ENCODE data around the gene C3. TPM values are rescaled to one million over a fixed set of nuclear protein-coding genes. Genes with fewer than 3 reads are reported as not detected.
"Not testable (repeated sequence)": the region's sequence is repeated elsewhere in the genome, so short reads cannot be mapped to it uniquely, and the experiment has no call there.

Gene C3
- total RNA-seq (under 1 TPM in 1 of 2 donors, not detected in 1; 0.35 TPM), total RNA-seq (0.45 to 0.46 reads per million in 2 donors)

DNA sequence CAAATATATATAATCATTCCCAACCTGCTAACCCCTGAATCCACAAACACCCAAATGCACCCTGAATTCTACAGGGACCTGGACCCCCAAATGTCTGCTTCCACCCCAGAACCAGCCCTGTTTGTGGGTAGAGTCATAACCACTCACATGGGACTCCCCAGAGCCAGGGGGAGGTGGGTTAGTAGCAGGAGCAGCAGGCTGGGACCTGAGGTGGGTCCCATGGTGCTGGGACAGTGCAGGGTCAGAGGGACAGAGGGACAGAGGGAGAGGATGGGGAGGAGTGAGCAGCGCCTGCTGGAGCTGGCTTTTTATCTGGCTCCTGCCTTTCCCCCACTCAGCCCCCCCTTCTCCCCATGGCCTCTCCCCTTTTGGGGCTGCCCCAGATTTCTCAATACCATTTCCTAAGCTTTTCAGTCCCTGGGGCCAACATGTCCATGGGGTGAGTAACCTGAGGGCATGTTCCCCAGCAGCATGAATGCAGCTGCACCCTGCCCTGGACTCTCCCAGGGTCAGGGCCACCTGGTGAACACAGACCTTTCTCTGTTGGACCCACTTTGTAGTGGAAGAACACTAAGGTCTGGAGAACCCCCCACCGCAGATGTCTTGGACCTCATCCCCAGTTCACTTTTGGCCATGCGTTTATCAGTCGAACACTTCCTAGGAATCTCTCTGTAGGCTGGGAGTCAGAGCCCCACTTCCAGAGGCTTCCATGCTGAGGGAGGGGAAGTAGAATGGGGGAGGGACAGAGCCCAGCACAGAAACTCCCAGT, at the start of gene C3:
Gene C3 (minus strand): TSS at position 282 of the 769 bp plus-strand sequence. CDS start 61 bp downstream, at position 221.
- no peak for DNase-seq
- ATAC-seq = no peak
- no peaks in the 10 kb centered on the region for H3K27me3 Mint-ChIP-seq
- no peaks in the 10 kb centered on the region for H3K9me3 ChIP-seq (ENCODE audit: control insufficient read depth, low read length, poor library complexity, severe bottlenecking)
- no peak within 1 kb of the TSS for H3K4me3 Mint-ChIP-seq
- peaks cover 3% of the 10 kb centered on the region for H3K36me3 Mint-ChIP-seq (ENCODE audit: low read depth)
- H3K4me1 Mint-ChIP-seq = peaks cover 23% of the 10 kb centered on the region
- H3K27ac Mint-ChIP-seq = no peak within 1 kb of the TSS

DNA sequence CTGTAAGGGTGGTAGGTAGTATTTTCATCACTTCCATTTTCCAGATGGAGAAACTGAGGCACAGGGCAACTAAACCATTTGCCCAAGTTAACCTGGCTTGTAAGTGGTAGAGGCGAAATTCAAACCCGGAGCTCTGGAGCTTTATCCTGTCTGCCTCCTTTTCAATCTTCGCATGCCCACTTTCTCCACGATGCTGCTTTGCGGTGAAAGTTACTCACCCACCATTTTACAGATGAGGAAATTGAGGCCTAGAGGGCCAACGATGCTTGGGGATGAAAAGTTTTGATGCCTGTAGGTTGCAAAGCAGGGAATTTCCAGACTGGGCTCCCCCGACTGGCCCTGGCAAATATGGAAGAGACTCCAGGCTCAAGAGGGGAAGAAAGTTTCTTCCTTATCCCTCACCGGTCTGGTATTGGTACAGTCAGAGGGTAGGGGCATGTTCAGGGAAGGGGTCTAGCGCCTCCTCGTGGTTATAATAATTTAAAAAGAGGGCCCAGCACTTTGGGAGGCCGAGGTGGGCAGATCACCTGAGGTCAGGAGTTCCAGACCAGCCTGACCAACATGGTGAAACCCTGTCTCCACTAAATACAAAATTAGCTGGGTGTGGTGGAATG, 48.7 kb upstream of the C3 start:
- DNase-seq (no peak), ATAC-seq (no peak)
- Mint-ChIP-seq H3K36me3 (ENCODE audit: low read depth) (no peaks in the 10 kb centered on the region), H3K27ac (peak overlapping the region; percentile 97), H3K27me3 (no peaks in the 10 kb centered on the region), H3K4me3 (no peak overlapping the region), H3K4me1 (peaks cover 47% of the 10 kb centered on the region)
- H3K9me3 ChIP-seq (ENCODE audit: control insufficient read depth, low read length, poor library complexity, severe bottlenecking) = no peaks in the 10 kb centered on the region

DNA sequence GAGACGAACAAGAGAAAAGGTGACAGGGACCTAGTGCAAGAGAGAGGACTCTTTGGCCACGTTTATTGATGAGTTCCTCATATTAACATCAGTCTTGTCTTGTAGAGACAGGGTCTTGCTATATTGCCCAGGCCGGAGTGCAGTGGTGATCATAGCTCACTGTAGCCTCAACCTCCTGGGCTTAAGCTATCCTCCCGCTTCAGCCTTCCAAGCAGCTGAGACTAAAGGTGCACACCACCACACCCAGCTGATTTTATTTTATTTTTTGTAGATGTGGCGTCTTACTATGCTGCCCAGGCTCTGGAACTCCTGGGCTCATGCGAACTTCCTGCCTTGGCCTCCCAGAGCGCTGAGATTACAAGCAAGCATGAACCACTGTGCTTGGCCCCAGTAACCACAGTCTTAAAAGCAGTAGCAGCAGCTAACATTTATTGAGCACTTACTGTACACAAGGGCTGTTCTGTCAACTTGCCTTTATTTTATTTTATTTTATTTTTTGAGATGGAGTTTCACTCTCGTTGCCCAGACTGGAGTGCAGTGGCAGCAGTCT, 47.9 kb upstream of the C3 start:
- H3K9me3 ChIP-seq (ENCODE audit: control insufficient read depth, low read length, poor library complexity, severe bottlenecking) = no peaks in the 10 kb centered on the region
- Mint-ChIP-seq H3K27me3 (no peaks in the 10 kb centered on the region), H3K27ac (peak overlapping the region; percentile 97), H3K36me3 (ENCODE audit: low read depth) (no peaks in the 10 kb centered on the region), H3K4me1 (peaks cover 44% of the 10 kb centered on the region), H3K4me3 (peak overlapping the region; percentile 98)
- no peak for ATAC-seq
- DNase-seq = no peak

DNA sequence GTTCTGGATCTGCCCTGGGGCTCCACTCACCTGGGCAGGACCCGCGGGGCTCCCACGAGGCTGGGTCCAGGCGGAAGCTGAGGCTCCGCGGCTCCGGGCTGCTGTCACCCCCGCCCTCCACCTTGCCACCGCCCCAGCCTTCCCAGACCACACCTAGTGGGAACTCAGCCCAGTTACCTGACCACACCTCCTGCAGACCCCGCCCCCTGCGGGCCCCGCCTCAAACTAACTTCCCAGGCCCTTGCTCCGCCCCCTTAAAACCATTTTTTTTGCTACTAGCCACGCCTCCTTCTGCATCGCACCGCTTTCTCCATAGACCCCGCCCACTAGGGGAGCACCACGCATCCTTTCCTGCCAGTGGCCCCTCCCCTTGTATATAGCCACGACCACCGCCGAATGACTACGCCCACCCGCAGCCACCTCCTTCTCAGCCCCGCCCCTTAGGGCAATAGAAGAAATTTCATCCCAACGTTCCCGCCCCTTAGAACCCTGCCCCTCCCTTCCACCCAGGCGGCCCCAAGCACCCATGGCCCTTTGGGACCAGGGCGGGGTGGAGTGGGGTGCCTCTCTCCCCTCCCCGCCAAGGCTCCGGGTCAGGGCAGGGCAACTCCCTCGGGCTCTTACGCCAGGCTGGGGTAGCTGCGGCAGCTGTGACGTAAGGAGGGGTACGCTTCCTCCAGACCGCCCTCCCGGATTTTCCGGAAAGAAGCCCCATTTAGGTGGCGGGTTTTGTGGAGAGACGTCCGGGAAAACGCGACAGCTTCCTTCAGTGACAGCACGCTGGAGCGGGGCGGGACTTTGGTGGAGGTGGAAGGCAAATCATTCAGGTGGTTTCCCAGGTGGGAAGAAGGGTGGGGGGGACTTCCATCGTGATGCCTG, 47.1 kb upstream of the C3 start, which contains the start of gene SH2D3A:
Gene SH2D3A (minus strand): TSS at position 79 of the 879 bp plus-strand sequence. CDS start 3,687 bp downstream, outside the sequence.
- peak within 1 kb of the TSS; percentile 98 for H3K4me3 Mint-ChIP-seq
- peak; percentile 80 for ATAC-seq
- H3K4me1 Mint-ChIP-seq = peaks cover 44% of the 10 kb centered on the region

DNA sequence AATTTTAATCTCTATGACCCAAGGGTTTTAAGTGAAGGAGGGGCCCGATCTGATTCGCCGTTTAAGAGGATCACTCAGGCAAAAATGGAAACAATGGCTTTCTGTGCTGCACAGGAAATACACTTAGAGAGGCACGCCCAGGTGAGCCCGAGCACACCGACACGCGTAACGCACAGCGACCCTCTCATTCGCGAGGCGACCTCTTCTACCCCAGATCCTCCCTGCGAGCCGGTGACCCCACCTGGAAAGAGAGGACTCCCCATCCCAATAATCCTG, 46.6 kb upstream of the C3 start:
- no peak for DNase-seq
- Mint-ChIP-seq H3K36me3 (ENCODE audit: low read depth) (no peaks in the 10 kb centered on the region), H3K4me3 (peak overlapping the region; percentile 98), H3K27ac (peak overlapping the region; percentile 97), H3K27me3 (no peaks in the 10 kb centered on the region), H3K4me1 (peaks cover 39% of the 10 kb centered on the region)
- peak; percentile 37 for ATAC-seq
- no peaks in the 10 kb centered on the region for H3K9me3 ChIP-seq (ENCODE audit: control insufficient read depth, low read length, poor library complexity, severe bottlenecking)

More for the DNA sequence above, 47.1 kb upstream of the C3 start, which contains the start of gene SH2D3A:
- H3K9me3 ChIP-seq (ENCODE audit: control insufficient read depth, low read length, poor library complexity, severe bottlenecking) = no peaks in the 10 kb centered on the region
- peak; percentile 87 to 93 (median 92) for DNase-seq
- Mint-ChIP-seq H3K27me3 (no peaks in the 10 kb centered on the region), H3K36me3 (ENCODE audit: low read depth) (no peaks in the 10 kb centered on the region), H3K27ac (peak within 1 kb of the TSS; percentile 97)

- H3K4me3 Mint-ChIP-seq = peak overlapping the region; percentile 98
- peaks cover 35% of the 10 kb centered on the region for H3K4me1 Mint-ChIP-seq
- no peaks in the 10 kb centered on the region for H3K36me3 Mint-ChIP-seq (ENCODE audit: low read depth)
- DNase-seq = no peak
- peak overlapping the region; percentile 97 for H3K27ac Mint-ChIP-seq
- no peak for ATAC-seq
- H3K27me3 Mint-ChIP-seq = no peaks in the 10 kb centered on the region
- H3K9me3 ChIP-seq (ENCODE audit: control insufficient read depth, low read length, poor library complexity, severe bottlenecking) = no peaks in the 10 kb centered on the region
These were observed 46.1 kb upstream of the C3 start for GRCh38 chr19:6766357-6767080.

DNA sequence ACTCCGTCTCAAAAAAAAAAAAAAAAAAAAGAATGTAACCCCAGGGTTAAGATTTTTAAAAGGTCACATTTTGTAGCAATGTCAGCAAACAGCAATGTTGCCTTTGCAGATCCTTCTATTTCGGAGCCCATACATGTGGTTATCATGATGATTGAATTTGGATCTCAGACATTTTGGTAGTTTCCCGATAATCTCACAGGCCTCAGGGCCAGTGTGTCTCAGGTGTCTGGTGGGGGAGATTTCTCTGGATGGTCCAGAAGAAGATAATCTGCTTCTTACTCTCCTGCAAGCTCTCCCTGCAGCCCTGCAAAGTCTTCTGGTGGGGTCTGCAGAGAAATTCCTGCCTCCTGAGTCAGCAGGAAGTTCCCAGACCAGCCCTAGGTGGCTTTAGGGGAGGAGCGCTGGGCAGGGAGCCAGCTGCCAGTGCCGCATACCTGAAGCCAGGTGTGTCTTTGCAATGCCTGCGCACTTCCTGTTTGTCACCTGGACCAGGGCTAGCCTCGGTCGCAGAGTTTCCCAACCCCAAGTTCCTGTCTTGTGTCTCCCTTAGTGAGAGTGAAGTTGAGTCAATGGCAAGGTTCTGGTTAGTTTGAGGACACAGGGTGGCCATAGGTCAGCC, 45.4 kb upstream of the C3 start:
- peak in 1 of 3 donors; percentile 27 for DNase-seq

GRCh38 chr19:6762253-6762797, 41.9 kb upstream of the C3 start:
- H3K27ac Mint-ChIP-seq; H3K36me3 Mint-ChIP-seq (ENCODE audit: low read depth); H3K4me3 Mint-ChIP-seq; DNase-seq; H3K27me3 Mint-ChIP-seq; ATAC-seq; H3K9me3 ChIP-seq (ENCODE audit: control insufficient read depth, low read length, poor library complexity, severe bottlenecking): not testable (repeated sequence)
- H3K4me1 Mint-ChIP-seq = peaks cover 20% of the 10 kb centered on the region

More for the DNA sequence above, 45.4 kb upstream of the C3 start:
- no peak for ATAC-seq
- Mint-ChIP-seq H3K27ac (peak overlapping the region; percentile 97), H3K4me3 (peak overlapping the region; percentile 98), H3K36me3 (ENCODE audit: low read depth) (no peaks in the 10 kb centered on the region), H3K27me3 (no peaks in the 10 kb centered on the region), H3K4me1 (peaks cover 34% of the 10 kb centered on the region)
- no peaks in the 10 kb centered on the region for H3K9me3 ChIP-seq (ENCODE audit: control insufficient read depth, low read length, poor library complexity, severe bottlenecking)

GRCh38 chr19:6761053-6761676, 40.7 kb upstream of the C3 start:
- peaks cover 9% of the 10 kb centered on the region for H3K4me1 Mint-ChIP-seq
- no peak overlapping the region for H3K27ac Mint-ChIP-seq
- DNase-seq (no peak), ATAC-seq (peak; percentile 47)
- H3K36me3 Mint-ChIP-seq (ENCODE audit: low read depth) = no peaks in the 10 kb centered on the region
- no peaks in the 10 kb centered on the region for H3K27me3 Mint-ChIP-seq
- H3K9me3 ChIP-seq (ENCODE audit: control insufficient read depth, low read length, poor library complexity, severe bottlenecking) = no peaks in the 10 kb centered on the region
- no peak overlapping the region for H3K4me3 Mint-ChIP-seq

DNA sequence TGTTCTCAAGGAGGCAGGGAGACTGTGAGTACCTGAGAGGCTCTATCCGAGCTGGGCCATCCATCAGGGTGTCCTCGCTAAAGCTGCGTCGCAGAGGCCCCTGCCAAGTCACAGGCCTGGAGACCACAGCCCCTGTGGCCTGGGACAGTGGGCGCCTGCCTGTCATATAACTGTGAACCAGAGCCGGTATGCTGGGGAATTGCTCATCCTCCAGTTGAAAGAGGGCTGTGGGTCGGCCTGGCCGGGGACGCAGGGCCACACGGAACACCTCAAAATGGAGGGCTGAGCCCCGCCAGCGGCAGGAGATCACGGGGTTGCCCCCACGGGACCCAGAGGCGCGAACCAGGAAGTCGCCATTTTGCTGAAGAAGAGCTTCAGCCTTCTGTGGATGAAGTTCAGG, 40.2 kb upstream of the C3 start:
- H3K9me3 ChIP-seq (ENCODE audit: control insufficient read depth, low read length, poor library complexity, severe bottlenecking) = no peaks in the 10 kb centered on the region
- ATAC-seq = no peak
- Mint-ChIP-seq H3K27me3 (no peaks in the 10 kb centered on the region), H3K4me3 (no peak overlapping the region), H3K27ac (no peak overlapping the region), H3K4me1 (peaks cover 5% of the 10 kb centered on the region), H3K36me3 (ENCODE audit: low read depth) (no peaks in the 10 kb centered on the region)
- DNase-seq = no peak

DNA sequence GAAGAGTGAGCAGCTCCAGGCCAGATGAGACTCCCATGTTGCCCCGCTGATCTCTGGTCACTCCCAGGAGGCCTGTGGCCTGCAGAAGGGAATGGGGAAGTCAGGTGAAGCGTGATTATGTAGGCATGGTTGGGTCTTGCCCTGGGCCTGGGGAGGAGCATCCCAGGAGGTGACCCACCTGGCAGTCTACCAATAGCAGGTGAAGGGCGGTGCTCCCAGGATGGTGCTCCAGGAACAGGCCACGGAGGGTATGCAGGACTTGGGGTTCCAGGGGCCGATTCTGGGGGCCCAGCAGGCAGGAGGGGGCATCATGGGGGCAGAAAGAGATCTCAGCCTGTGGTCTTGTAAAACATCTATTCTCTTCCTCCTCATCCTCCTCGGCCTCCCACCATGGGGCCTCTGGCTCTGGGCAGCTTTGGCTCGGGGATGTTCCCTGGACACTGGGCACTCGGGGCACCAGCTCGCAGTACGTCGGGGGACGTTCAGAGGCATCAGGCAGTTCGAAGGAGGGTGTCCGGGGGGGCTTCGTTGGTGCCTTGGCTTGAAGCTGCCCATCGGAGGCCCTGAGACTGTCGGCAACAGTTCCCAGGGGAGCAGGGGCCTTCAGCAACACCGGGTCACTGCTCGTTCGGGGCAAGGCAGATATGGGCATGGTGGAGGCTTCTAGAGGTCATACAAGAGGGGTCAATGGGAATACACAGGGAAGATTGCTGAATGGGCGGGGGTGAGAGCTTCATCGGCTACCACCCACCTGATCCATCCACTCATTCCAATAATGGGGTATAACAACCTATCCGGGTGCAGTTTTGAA, 34.4 kb upstream of the C3 start:
- H3K27ac Mint-ChIP-seq = peak overlapping the region; percentile 56
- ATAC-seq = no peak

More for the DNA sequence above, 34.4 kb upstream of the C3 start:
- no peaks in the 10 kb centered on the region for H3K27me3 Mint-ChIP-seq
- H3K4me1 Mint-ChIP-seq = peaks cover 11% of the 10 kb centered on the region
- H3K36me3 Mint-ChIP-seq (ENCODE audit: low read depth) = peaks cover 5% of the 10 kb centered on the region
- no peak for DNase-seq
- H3K4me3 Mint-ChIP-seq = no peak overlapping the region
- no peaks in the 10 kb centered on the region for H3K9me3 ChIP-seq (ENCODE audit: control insufficient read depth, low read length, poor library complexity, severe bottlenecking)
